Kidney epithelial cell (primary cell): ENCODE measurements around the gene ROR1. TPM values are rescaled to one million over a fixed set of nuclear protein-coding genes. Genes with fewer than 3 reads are reported as not detected.

Experiments
- DNase-seq: peaks from one replicate; pipeline ENCODE4 v3.0.0-alpha.2; 2010; ENCODE audit warnings: low read depth
- H3K27me3 ChIP-seq: 2 replicates; pipeline ENCODE4 v1.6.0; 2011; ENCODE audit warnings: low read length; ENCODE audit not compliant: control insufficient read depth, insufficient read depth
- H3K36me3 ChIP-seq: 2 replicates; pipeline ENCODE4 v1.5.1; 2011; ENCODE audit warnings: low read length; ENCODE audit not compliant: control insufficient read depth, insufficient read depth
- H3K4me3 ChIP-seq: 2 replicates; pipeline ENCODE4 v1.5.1; 2011; ENCODE audit warnings: low read depth, mild to moderate bottlenecking, control low read depth, low read length
- CTCF ChIP-seq: IDR thresholded peaks from 2 replicates; pipeline ENCODE4 v1.5.1; 2011; ENCODE audit warnings: mild to moderate bottlenecking, moderate library complexity, low read length, control low read depth, inconsistent platforms; ENCODE audit not compliant: insufficient read depth, poor library complexity, severe bottlenecking
- total RNA-seq: library from RNA; depleted of rRNA; stranded (reverse); fragments of >200 nt; gene quantifications from 2 replicates; pipeline ENCODE4 v1.2.3, GENCODE V29; 2015

ROR1 gene
- total RNA-seq, 1 donor from 2014 or later = 21.5 TPM

GRCh38 chr1:63775418-63776127 lies 1.8 kb downstream of the ROR1 start:
- Histone ChIP-seq H3K36me3 (no peaks in the 10 kb centered on the region), H3K27me3 (no peaks in the 10 kb centered on the region), H3K4me3 (peak overlapping the region; percentile 76)
- DNase-seq = no peak
- no peak for TF ChIP-seq CTCF

GRCh38 chr1:63777286-63777685 lies 3.5 kb downstream of the ROR1 start:
- Histone ChIP-seq H3K27me3 (no peaks in the 10 kb centered on the region), H3K36me3 (no peaks in the 10 kb centered on the region), H3K4me3 (no peak overlapping the region)
- no peak for DNase-seq
- peak; percentile 13 for TF ChIP-seq CTCF

- no peak for TF ChIP-seq CTCF
- Histone ChIP-seq H3K4me3 (no peak overlapping the region), H3K27me3 (no peaks in the 10 kb centered on the region), H3K36me3 (no peaks in the 10 kb centered on the region)
- DNase-seq = no peak
Measured at GRCh38 chr1:63777965-63778880, 4.4 kb downstream of the ROR1 start.

- no peak for DNase-seq
Measured at GRCh38 chr1:63779338-63780211, 5.8 kb downstream of the ROR1 start.

More at GRCh38 chr1:63779338-63780211, 5.8 kb downstream of the ROR1 start:
- TF ChIP-seq CTCF = no peak
- Histone ChIP-seq H3K36me3 (no peaks in the 10 kb centered on the region), H3K4me3 (no peak overlapping the region), H3K27me3 (no peaks in the 10 kb centered on the region)
